IMR-90 (cell line): Measurements from ENCODE around the gene HSPA1A. TPM values are rescaled to one million over a fixed set of nuclear protein-coding genes. Genes with fewer than 3 reads are reported as not detected.

ENCODE experiments used
- ATAC-seq: fragments of 200-7000 bp; cut with Tn5 transposase; 2 replicates; pipeline ENCODE4 v1.9.1; 2020; ENCODE audit warnings: low read depth, mild to moderate bottlenecking, moderate library complexity
- BruUV-seq: library from RNA; stranded (reverse); fragments of 400-500 nt; replicated peaks from 2 replicates; lab custom pipeline; 2021; lab: Mats Ljungman, UMichigan
- CTCF ChIA-PET: fragments of 300-600 bp; formaldehyde crosslinking; extraction: SDS; loops from one replicate; lab custom pipeline; 2021; ENCODE audit warnings: antibody characterized with exemption; lab: Yijun Ruan, JAX
- POLR2A ChIA-PET: fragments of 300-600 bp; sonication (Branson Sonifier 250); formaldehyde crosslinking; loops from one replicate; lab custom pipeline; 2022; ENCODE audit warnings: antibody characterized with exemption; ENCODE audit not compliant: unreplicated experiment; lab: Charles Lee
- DNase-seq: peaks from one replicate; pipeline ENCODE4 v3.0.0; 2013
- H2AFZ ChIP-seq: replicated peaks from 2 replicates; pipeline ENCODE3; 2013; ENCODE audit warnings: low read length, mild to moderate bottlenecking; ENCODE audit not compliant: poor library complexity
- H2AK5ac ChIP-seq: 2 replicates; pipeline ENCODE4 v1.6.1; 2013; ENCODE audit warnings: low read depth, low read length, inconsistent platforms
- H2AK9ac ChIP-seq: replicated peaks from 2 replicates; pipeline ENCODE3; 2013; ENCODE audit warnings: mild to moderate bottlenecking, low read depth, low read length, moderate library complexity; ENCODE audit not compliant: poor library complexity
- H2BK120ac ChIP-seq: 2 replicates; pipeline ENCODE4 v1.6.1; 2013; ENCODE audit warnings: low read depth, low read length, inconsistent platforms
- H2BK15ac ChIP-seq: 3 replicates; pipeline ENCODE4 v1.6.1; 2013; ENCODE audit warnings: low read depth, low read length, inconsistent platforms
- H2BK20ac ChIP-seq: 2 replicates; pipeline ENCODE4 v1.6.1; 2013; ENCODE audit warnings: low read depth, mild to moderate bottlenecking, inconsistent platforms, low read length, moderate library complexity
- H2BK5ac ChIP-seq: 2 replicates; pipeline ENCODE4 v1.6.1; 2013; ENCODE audit warnings: mild to moderate bottlenecking, low read depth, low read length, inconsistent platforms; ENCODE audit not compliant: poor library complexity, severe bottlenecking
- H3K14ac ChIP-seq: replicated peaks from 2 replicates; pipeline ENCODE4 v1.6.1; 2013; ENCODE audit warnings: low read depth, low read length, inconsistent platforms
- H3K18ac ChIP-seq: 2 replicates; pipeline ENCODE4 v1.6.1; 2013; ENCODE audit warnings: low read depth, low read length, control low read depth
- H3K23ac ChIP-seq: 2 replicates; pipeline ENCODE4 v1.6.1; 2013; ENCODE audit warnings: low read depth, low read length, inconsistent platforms
- H3K27ac ChIP-seq: 2 replicates; pipeline ENCODE4 v1.5.1; 2013; ENCODE audit warnings: mild to moderate bottlenecking, control low read depth, low read length; ENCODE audit not compliant: insufficient read depth
- H3K27me3 ChIP-seq: 2 replicates; pipeline ENCODE4 v1.6.1; 2013; ENCODE audit warnings: low read length; ENCODE audit not compliant: control insufficient read depth, insufficient read depth
- H3K36me3 ChIP-seq: 2 replicates; pipeline ENCODE4 v1.6.1; 2013; ENCODE audit warnings: low read length, mixed read lengths; ENCODE audit not compliant: control insufficient read depth, insufficient read depth
- H3K4ac ChIP-seq: 2 replicates; pipeline ENCODE4 v1.6.1; 2013; ENCODE audit warnings: low read depth, low read length, inconsistent platforms
- H3K4me1 ChIP-seq: 2 replicates; pipeline ENCODE4 v1.6.1; 2013; ENCODE audit warnings: low read length, mixed read lengths; ENCODE audit not compliant: control insufficient read depth, insufficient read depth
- H3K4me2 ChIP-seq: 2 replicates; pipeline ENCODE4 v1.6.1; 2013; ENCODE audit warnings: low read depth, mild to moderate bottlenecking, control low read depth, low read length, moderate library complexity
- H3K4me3 ChIP-seq: 2 replicates; pipeline ENCODE4 v1.5.1; 2013; ENCODE audit warnings: low read depth, mild to moderate bottlenecking, control low read depth, low read length, moderate library complexity; ENCODE audit not compliant: insufficient read depth
- H3K56ac ChIP-seq: 2 replicates; pipeline ENCODE4 v1.6.1; 2013; ENCODE audit warnings: low read length, inconsistent platforms; ENCODE audit not compliant: insufficient read depth; ENCODE audit errors: extremely low read depth
- H3K79me1 ChIP-seq, 2 experiments: 2 replicates each; pipeline ENCODE4 v1.6.1; 2013; ENCODE audit warnings: low read length in 2 of 2, inconsistent platforms in 1 of 2, low read depth in 1 of 2
- H3K9ac ChIP-seq: 2 replicates; pipeline ENCODE4 v1.6.1; 2013; ENCODE audit warnings: low read depth, low read length, control low read depth
- H3K9me1 ChIP-seq: 2 replicates; pipeline ENCODE4 v1.6.1; 2013; ENCODE audit warnings: low read length, inconsistent platforms; ENCODE audit not compliant: insufficient read depth
- H3K9me3 ChIP-seq: 2 replicates; pipeline ENCODE4 v1.6.1; 2013; ENCODE audit warnings: low read length; ENCODE audit not compliant: control insufficient read depth, insufficient read depth
- H4K20me1 ChIP-seq: 2 replicates; pipeline ENCODE4 v1.6.1; 2013; ENCODE audit warnings: low read length, inconsistent platforms; ENCODE audit not compliant: insufficient read depth
- H4K5ac ChIP-seq: 2 replicates; pipeline ENCODE4 v1.6.1; 2013; ENCODE audit warnings: mild to moderate bottlenecking, low read depth, low read length, control low read depth
- H4K8ac ChIP-seq, 2 experiments: 2 replicates each; pipeline ENCODE4 v1.6.1; 2013; ENCODE audit warnings: low read depth in 2 of 2, low read length in 2 of 2, control low read depth in 1 of 2, inconsistent platforms in 1 of 2
- H4K91ac ChIP-seq: 2 replicates; pipeline ENCODE4 v1.6.1; 2013; ENCODE audit warnings: low read depth, low read length, inconsistent platforms; ENCODE audit not compliant: insufficient read depth
- BHLHE40 ChIP-seq: fragments of 150-350 bp; IDR thresholded peaks from 2 replicates; pipeline ENCODE4 v1.6.1; 2016; ENCODE audit warnings: mild to moderate bottlenecking, low read depth, low read length
- FOS ChIP-seq: fragments of 150-350 bp; IDR thresholded peaks from 2 replicates; pipeline ENCODE4 v1.6.1; 2016; ENCODE audit warnings: low read depth, low read length
- MAFK ChIP-seq: IDR thresholded peaks from 2 replicates; pipeline ENCODE4 v1.6.1; 2012; ENCODE audit warnings: low read depth, low read length, improper control_type of control experiment
- MXI1 ChIP-seq: IDR thresholded peaks from 2 replicates; pipeline ENCODE4 v1.6.1; 2012; ENCODE audit warnings: low read depth, mild to moderate bottlenecking, low read length, moderate library complexity, borderline replicate concordance
- NFE2L2 ChIP-seq: fragments of 150-350 bp; IDR thresholded peaks from 2 replicates; pipeline ENCODE4 v1.6.1; 2016; ENCODE audit warnings: low read depth, mild to moderate bottlenecking, low read length
- POLR2A ChIP-seq: IDR thresholded peaks from 2 replicates; pipeline ENCODE4 v1.6.1; 2012; ENCODE audit warnings: mild to moderate bottlenecking, low read depth, low read length
- RAD21 ChIP-seq: IDR thresholded peaks from 2 replicates; pipeline ENCODE4 v1.6.1; 2012; ENCODE audit warnings: low read length, improper control_type of control experiment
- RCOR1 ChIP-seq: IDR thresholded peaks from 2 replicates; pipeline ENCODE4 v1.6.1; 2012; ENCODE audit warnings: mild to moderate bottlenecking, low read length, improper control_type of control experiment; ENCODE audit not compliant: insufficient replicate concordance
- RFX5 ChIP-seq: IDR thresholded peaks from 2 replicates; pipeline ENCODE4 v1.8.0; 2012; ENCODE audit warnings: low read depth, mild to moderate bottlenecking, low read length, moderate library complexity
- SMC3 ChIP-seq: fragments of 150-350 bp; IDR thresholded peaks from 2 replicates; pipeline ENCODE4 v1.6.1; 2016; ENCODE audit warnings: low read depth, mild to moderate bottlenecking, antibody characterized with exemption, low read length, moderate library complexity
- WGBS, 2 experiments: methylation state at CpG; one replicate each; pipeline versions ENCODE4 v1.1.5 to v1.1.7; 2013; ENCODE audit warnings: missing lambda C conversion rate in 2 of 2; ENCODE audit not compliant: insufficient read length in 1 of 2; ENCODE audit errors: extremely low coverage in 2 of 2; 5-methylcytosine and 5-hydroxymethylcytosine counted together
- dilution Hi-C: fragments of 300-500 bp; cut with HindIII; formaldehyde crosslinking; loops from one replicate; pipeline ENCODE4 v1.14.3; 2018; ENCODE audit warnings: low sequenced_read_pairs; ENCODE audit not compliant: unreplicated experiment
- in situ Hi-C: fragments of 300-500 bp; cut with MboI; formaldehyde crosslinking; loops from 3 replicates; pipeline ENCODE4 v1.14.3; 2019; ENCODE audit warnings: low sequenced_read_pairs, inconsistent platforms, mixed read lengths
- intact Hi-C: fragments of 100-400 bp; cut with micrococcal nuclease; formaldehyde crosslinking; loops from 2 replicates; pipeline ENCODE4 v1.10.0; 2022
- polyA plus RNA-seq, 3 experiments: library from polyadenylated mRNA; depleted of rRNA; stranded (reverse); fragments of >200 nt; gene quantifications; 2 replicates each; pipeline ENCODE4 v1.2.3, GENCODE V29; 2012; ENCODE audit warnings: low replicate concordance in 1 of 3
- total RNA-seq: library from RNA; depleted of rRNA; stranded (reverse); fragments of >200 nt; gene quantifications from 2 replicates; pipeline ENCODE4 v1.2.3, GENCODE V29; 2012
- TF ChIP-seq, protein P1 (sequence below): fragments of 150-350 bp; IDR thresholded peaks from 2 replicates; pipeline ENCODE4 v1.6.1; 2017; ENCODE audit warnings: mild to moderate bottlenecking, antibody characterized with exemption, low read length, low read depth
- TF ChIP-seq, protein P2 (sequence below): fragments of 150-350 bp; IDR thresholded peaks from 2 replicates; pipeline ENCODE4 v1.6.1; 2016; ENCODE audit warnings: low read depth, mild to moderate bottlenecking, low read length, moderate library complexity, borderline replicate concordance
- TF ChIP-seq, protein P3 (sequence below): conservative IDR thresholded peaks from 2 replicates; pipeline ENCODE4 v1.5.1; 2012; ENCODE audit warnings: mild to moderate bottlenecking, low read depth, low read length, improper control_type of control experiment

HSPA1A gene
- total and polyA plus RNA-seq, 2 of the 4 experiments (the other 2 are of a cell fraction), result 94.6 to 95.3 TPM

DNA sequence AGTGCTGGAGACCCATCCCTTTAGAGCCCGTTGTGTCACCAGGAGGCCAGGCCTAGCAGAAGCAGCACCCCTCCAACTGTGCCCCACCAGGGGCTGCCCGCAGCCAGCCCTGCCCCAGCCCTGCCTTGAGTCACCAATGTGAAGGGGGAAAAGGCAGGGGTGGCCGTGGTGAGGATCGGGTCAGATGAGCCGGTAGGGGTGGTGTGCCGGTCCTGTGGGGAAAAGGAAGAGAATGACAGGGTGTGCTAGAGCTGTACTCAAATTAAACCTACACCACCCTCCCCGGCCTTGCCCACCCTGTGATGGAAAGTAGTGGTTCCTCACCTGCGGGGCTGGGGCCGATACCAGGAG is 49.8 kb upstream of the HSPA1A start:
- H3K4ac ChIP-seq, result no peak overlapping the region
- H2BK15ac ChIP-seq, result no peak overlapping the region
- no peak overlapping the region for H2BK20ac ChIP-seq
- no peak overlapping the region for H3K56ac ChIP-seq
- H3K14ac ChIP-seq, result no peak overlapping the region
- no peak overlapping the region for H4K5ac ChIP-seq
- ChIA-PET POLR2A (no interaction called here), CTCF (no interaction called here)
- peaks cover 9% of the 10 kb centered on the region for H3K9me1 ChIP-seq
- peaks cover 4% of the 10 kb centered on the region for H3K4me1 ChIP-seq
- no peak overlapping the region for H3K4me2 ChIP-seq
- dilution Hi-C loops, result no loop called here
- no CpG with 5 or more reads among the region's 9 CpGs for WGBS, 2 experiments
- H2BK5ac ChIP-seq, result no peak overlapping the region
- H4K20me1 ChIP-seq, result no peaks in the 10 kb centered on the region
- H3K9me3 ChIP-seq, result no peaks in the 10 kb centered on the region
- no peak for TF ChIP-seq RFX5
- no peak for TF ChIP-seq FOS
- no peak for TF ChIP-seq RCOR1
- TF ChIP-seq, protein P1, sequence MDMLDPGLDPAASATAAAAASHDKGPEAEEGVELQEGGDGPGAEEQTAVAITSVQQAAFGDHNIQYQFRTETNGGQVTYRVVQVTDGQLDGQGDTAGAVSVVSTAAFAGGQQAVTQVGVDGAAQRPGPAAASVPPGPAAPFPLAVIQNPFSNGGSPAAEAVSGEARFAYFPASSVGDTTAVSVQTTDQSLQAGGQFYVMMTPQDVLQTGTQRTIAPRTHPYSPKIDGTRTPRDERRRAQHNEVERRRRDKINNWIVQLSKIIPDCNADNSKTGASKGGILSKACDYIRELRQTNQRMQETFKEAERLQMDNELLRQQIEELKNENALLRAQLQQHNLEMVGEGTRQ, result no peak
- TF ChIP-seq, protein P2, sequence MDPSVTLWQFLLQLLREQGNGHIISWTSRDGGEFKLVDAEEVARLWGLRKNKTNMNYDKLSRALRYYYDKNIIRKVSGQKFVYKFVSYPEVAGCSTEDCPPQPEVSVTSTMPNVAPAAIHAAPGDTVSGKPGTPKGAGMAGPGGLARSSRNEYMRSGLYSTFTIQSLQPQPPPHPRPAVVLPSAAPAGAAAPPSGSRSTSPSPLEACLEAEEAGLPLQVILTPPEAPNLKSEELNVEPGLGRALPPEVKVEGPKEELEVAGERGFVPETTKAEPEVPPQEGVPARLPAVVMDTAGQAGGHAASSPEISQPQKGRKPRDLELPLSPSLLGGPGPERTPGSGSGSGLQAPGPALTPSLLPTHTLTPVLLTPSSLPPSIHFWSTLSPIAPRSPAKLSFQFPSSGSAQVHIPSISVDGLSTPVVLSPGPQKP, result no peak
- TF ChIP-seq POLR2A, result no peak
- no peak for TF ChIP-seq MAFK
- TF ChIP-seq, protein P3, sequence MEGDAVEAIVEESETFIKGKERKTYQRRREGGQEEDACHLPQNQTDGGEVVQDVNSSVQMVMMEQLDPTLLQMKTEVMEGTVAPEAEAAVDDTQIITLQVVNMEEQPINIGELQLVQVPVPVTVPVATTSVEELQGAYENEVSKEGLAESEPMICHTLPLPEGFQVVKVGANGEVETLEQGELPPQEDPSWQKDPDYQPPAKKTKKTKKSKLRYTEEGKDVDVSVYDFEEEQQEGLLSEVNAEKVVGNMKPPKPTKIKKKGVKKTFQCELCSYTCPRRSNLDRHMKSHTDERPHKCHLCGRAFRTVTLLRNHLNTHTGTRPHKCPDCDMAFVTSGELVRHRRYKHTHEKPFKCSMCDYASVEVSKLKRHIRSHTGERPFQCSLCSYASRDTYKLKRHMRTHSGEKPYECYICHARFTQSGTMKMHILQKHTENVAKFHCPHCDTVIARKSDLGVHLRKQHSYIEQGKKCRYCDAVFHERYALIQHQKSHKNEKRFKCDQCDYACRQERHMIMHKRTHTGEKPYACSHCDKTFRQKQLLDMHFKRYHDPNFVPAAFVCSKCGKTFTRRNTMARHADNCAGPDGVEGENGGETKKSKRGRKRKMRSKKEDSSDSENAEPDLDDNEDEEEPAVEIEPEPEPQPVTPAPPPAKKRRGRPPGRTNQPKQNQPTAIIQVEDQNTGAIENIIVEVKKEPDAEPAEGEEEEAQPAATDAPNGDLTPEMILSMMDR, result no peak
- no peak for TF ChIP-seq BHLHE40
- TF ChIP-seq NFE2L2, result no peak
- no peak for TF ChIP-seq MXI1
- no peak for TF ChIP-seq RAD21
- TF ChIP-seq SMC3, result no peak
- no peak overlapping the region for H4K91ac ChIP-seq
- no peak overlapping the region for H2BK120ac ChIP-seq
- peaks cover 3% of the 10 kb centered on the region; the same call in 1 of the 2 replicates for H3K36me3 ChIP-seq
- H3K4me3 ChIP-seq, result no peak overlapping the region
- H3K9ac ChIP-seq, result no peak overlapping the region
- intact Hi-C loops, result no loop called here
- no peak overlapping the region for H2AK5ac ChIP-seq
- in situ Hi-C loops, result no loop called here
- no peak overlapping the region for H2AFZ ChIP-seq
- H3K79me1 ChIP-seq, result no peaks in the 10 kb centered on the region
- ATAC-seq, result no peak
- no peaks in the 10 kb centered on the region for H3K27me3 ChIP-seq
- DNase-seq, result no peak
- H3K27ac ChIP-seq, result no peak overlapping the region
- BruUV-seq, result no TSS peak
- H2AK9ac ChIP-seq, result peak overlapping the region; percentile 59
- no peak overlapping the region for H4K8ac ChIP-seq
- no peak overlapping the region for H3K23ac ChIP-seq
- no peak overlapping the region for H3K18ac ChIP-seq
